GM08714 (cell line): Measurements from ENCODE around the gene LAMA2.

Experiments used
- H3K4me3 ChIP-seq: fragments of 200-500 bp; sonication (Bioruptor generic); 2 replicates; pipeline ENCODE4 v1.5.1; 2014; ENCODE audit warnings: mild to moderate bottlenecking, low read length, inconsistent platforms
- ZNF274 ChIP-seq: IDR thresholded peaks from 2 replicates; pipeline ENCODE4 v1.6.1; 2012; ENCODE audit warnings: mild to moderate bottlenecking, low read depth, low read length

The LAMA2 gene

GRCh38 chr6:128932061-128932460 is 49.1 kb downstream of the LAMA2 start:
- TF ChIP-seq ZNF274, result no peak
- H3K4me3 ChIP-seq, result no peak overlapping the region

- no peak for TF ChIP-seq ZNF274
- H3K4me3 ChIP-seq, result no peak overlapping the region
Observed at GRCh38 chr6:128950864-128951263, 67.9 kb downstream of the LAMA2 start.

DNA sequence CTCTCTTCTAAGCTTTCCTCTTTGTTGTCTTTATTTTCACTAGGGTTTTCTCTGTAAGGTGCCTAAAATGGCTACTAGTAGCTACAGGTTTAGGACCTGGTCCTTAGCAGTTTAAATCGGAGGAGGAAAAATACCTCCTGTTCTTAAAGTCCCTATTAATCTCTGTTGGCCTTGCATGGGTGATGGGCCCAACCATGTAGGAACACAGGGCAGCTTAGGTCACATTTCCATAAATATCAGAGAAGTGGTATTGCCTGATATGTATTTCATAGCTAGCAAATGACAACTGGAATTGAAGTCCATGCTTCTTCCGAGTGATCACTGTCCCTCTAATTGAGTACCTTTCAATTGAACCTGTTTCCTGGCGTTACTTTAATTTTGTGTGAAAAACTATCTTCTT is 70.0 kb downstream of the LAMA2 start:
- no peak for TF ChIP-seq ZNF274
- H3K4me3 ChIP-seq, result no peak overlapping the region

DNA sequence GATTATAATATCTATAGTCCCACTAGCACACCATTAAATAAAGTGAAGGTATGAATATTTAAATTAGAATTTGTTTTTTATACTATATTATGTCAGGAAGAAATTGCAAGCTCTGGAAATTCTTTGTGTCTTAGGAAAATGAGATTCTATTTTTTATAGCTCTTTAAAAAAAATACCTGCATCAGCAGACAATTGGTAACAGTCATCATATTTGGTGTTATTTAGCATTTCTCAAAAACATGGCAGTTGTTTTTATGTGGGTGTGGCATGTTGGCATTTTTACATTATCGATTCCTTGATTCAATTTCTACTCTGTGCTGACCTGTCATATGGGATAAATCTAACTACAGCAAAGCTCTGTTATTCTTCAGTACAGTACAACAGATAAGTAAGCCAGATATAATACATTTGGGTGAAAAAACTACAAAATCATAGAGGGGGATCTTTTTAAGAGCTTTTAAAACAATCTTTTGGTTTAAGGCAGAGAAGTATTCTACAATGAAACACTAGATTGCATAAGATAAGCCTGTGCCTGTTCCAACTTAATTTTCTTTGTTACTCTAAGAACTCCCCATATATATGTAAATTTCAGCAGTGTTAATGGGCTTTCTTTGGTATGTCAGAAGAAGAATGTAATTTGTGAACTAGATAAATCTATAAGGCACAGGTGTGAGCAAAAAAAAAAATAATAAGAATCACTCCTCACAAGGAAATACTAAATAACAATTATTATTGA is 71.5 kb downstream of the LAMA2 start:
- no peak overlapping the region for H3K4me3 ChIP-seq
- no peak for TF ChIP-seq ZNF274

DNA sequence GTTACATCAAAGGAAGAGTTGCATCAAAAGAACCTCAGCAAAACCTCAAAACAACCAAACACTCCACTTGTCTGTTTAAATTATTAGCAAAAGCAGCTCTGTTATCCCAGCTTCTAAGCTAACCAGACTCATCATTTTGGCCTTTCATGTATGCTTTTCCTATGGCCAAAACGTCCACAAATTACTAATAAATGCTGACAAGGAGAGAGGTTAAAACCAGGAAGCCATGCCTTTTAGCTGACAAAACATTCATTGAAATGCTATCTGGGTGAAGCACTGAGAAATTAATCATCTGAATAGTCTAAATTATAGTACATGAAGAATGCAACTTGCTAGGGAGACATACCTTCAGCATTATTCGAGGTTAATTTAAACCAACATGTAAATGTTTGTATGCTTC is 80.6 kb downstream of the LAMA2 start:
- H3K4me3 ChIP-seq, result no peak overlapping the region
- TF ChIP-seq ZNF274, result no peak

DNA sequence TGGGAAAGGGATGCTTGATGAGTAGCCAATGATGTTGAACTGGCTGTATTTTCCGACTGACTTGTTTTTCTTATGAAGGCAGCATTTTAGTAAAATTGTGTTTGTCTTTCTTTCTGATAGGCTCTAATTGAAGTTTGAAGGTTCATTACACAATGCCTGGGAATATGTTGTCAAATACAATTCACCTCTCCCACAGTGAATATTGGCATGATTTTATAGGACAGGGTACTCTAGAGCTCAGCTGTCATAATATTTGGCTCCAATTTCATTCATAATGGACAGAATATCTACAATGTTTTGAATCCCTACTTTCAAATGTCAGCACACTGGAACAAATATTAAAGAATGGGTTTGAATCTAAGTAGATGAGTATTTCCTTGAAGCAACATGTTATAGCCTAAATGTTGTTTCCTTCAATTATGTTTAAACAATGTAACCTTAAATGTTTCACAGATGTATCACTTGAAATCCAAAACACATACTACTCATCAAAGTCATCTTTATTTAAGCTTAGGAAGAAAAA is 81.4 kb downstream of the LAMA2 start:
- TF ChIP-seq ZNF274, result no peak
- H3K4me3 ChIP-seq, result no peak overlapping the region

GRCh38 chr6:128964771-128965170 is 81.8 kb downstream of the LAMA2 start:
- no peak for TF ChIP-seq ZNF274
- no peak overlapping the region for H3K4me3 ChIP-seq

GRCh38 chr6:128966934-128967333 is 84.0 kb downstream of the LAMA2 start:
- no peak for TF ChIP-seq ZNF274
- no peak overlapping the region for H3K4me3 ChIP-seq

GRCh38 chr6:128979071-128979470 is 96.1 kb downstream of the LAMA2 start:
- H3K4me3 ChIP-seq, result no peak overlapping the region
- TF ChIP-seq ZNF274, result no peak

DNA sequence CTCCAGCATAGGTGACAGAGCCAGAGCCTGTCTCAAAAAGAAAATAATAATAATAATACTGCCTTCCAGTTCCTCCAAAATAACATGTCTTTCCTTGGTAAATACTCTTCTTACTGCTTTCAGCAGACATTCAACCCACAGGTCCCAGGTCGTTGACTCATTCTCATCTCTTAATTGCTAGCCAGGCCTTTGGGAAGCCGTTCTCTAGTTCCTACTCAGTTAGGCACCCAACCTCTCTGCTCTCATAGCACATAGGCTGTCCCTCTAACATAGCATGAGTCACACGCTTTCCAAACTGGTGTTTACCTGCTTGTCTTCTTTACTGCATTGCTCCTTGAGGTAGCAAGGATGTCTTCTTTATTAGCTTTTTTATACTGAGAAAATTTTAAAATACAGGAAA is 98.8 kb downstream of the LAMA2 start:
- TF ChIP-seq ZNF274, result no peak
- no peak overlapping the region for H3K4me3 ChIP-seq

- TF ChIP-seq ZNF274, result no peak
- H3K4me3 ChIP-seq, result no peak overlapping the region
Observed at GRCh38 chr6:128990360-128990759, 107.4 kb downstream of the LAMA2 start.

GRCh38 chr6:128990915-128991314 is 108.0 kb downstream of the LAMA2 start:
- H3K4me3 ChIP-seq, result no peak overlapping the region
- TF ChIP-seq ZNF274, result no peak

DNA sequence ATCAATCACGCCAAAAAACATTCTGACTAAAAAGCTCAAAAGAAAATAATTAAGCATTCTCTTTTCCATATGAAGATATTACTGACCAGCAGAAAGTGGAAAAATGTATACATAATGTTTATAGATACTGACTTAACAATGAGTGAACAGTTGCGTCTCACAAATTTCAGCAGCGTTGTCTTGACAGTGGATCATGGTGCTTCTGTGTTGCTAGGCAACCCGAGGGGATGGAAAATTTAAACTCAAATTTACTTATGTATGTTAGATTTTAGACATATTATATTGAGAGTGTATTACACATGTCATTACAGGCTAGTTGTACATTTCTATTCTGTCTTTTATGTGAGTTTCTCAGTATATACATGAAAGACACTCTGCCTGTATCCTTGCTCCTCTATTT is 110.2 kb downstream of the LAMA2 start:
- TF ChIP-seq ZNF274, result no peak

DNA sequence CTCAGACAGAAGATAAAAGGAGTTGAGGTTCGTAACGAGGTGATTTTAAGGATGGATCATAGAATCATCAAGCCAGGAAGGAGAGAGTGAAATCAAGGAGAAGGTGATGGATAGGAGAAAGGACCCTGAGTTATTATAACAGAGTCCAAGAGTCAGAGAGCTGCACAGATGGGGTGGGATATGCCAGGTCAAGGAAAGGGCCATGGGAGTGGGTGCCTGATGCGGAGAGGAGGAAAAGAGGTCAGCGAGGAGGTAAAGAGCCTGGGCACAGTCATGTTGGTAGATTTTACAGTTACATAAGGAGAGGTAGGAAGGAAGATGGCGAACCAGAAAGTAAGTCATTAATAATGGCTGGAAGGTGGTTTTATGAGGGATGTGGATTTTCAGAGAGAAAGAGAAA is 114.9 kb downstream of the LAMA2 start:
- no peak overlapping the region for H3K4me3 ChIP-seq
- no peak for TF ChIP-seq ZNF274

More for the DNA sequence above, 110.2 kb downstream of the LAMA2 start:
- no peak overlapping the region for H3K4me3 ChIP-seq

- no peak for TF ChIP-seq ZNF274
Observed at GRCh38 chr6:129006724-129007514, 124.0 kb downstream of the LAMA2 start.

More at GRCh38 chr6:129006724-129007514, 124.0 kb downstream of the LAMA2 start:
- no peak overlapping the region for H3K4me3 ChIP-seq
